Hematopoietic multipotent progenitor cell (in vitro differentiated cells): ENCODE results near the gene FAN1. TPM values are rescaled to one million over a fixed set of nuclear protein-coding genes. Genes with fewer than 3 reads are reported as not detected.

Experiments used
- small RNA-seq: library from RNA; depleted of rRNA; stranded (forward); fragments of <200 nt; gene quantifications from one replicate; pipeline ENCODE3, GENCODE V24; 2012
- total RNA-seq: library from RNA; depleted of rRNA; stranded (reverse); fragments of >200 nt; gene quantifications from one replicate; pipeline ENCODE4 v1.2.3, GENCODE V29; 2012

Gene FAN1
- total RNA-seq, 1 donor = 11.0 TPM

Small RNA genes lying within 50 kb of the gene (small RNA-seq; reads per million reads assigned to genes)
- gene RNU6-466P = not detected

Other genes starting within 250 kb of the FAN1 start
- 13.2 TPM for gene MTMR10, start 87.7 kb downstream of the FAN1 start, total RNA-seq
- gene TRPM1, start 197.8 kb downstream of the FAN1 start, total RNA-seq = under 0.01 TPM